Measurements from ENCODE around the gene INPP5J. TPM values are rescaled to one million over a fixed set of nuclear protein-coding genes. Genes with fewer than 3 reads are reported as not detected.
A peak's percentile ranks its signal among the peaks of the same experiment; 100 is the strongest.

Gene INPP5J
- total RNA-seq, 3 donors from 2014 or later (not counting 1 experiment from before 2014, with no cell fraction given) = not detected

- peak overlapping the region in 1 of 2 donors; percentile 44 for H3K27ac Mint-ChIP-seq
- H3K9me3 Mint-ChIP-seq = no peaks in the 10 kb centered on the region
- H3K27me3 Mint-ChIP-seq (ENCODE audit: low read depth in 2 of 2) = no peaks in the 10 kb centered on the region
- no peak overlapping the region for H3K4me3 ChIP-seq (ENCODE audit: low read length)
- no peak for DNase-seq
- peaks cover 7 to 18% of the 10 kb centered on the region in 2 donors for H3K4me1 Mint-ChIP-seq
- H3K36me3 Mint-ChIP-seq = no peaks in the 10 kb centered on the region
- no peak for TF ChIP-seq CTCF (IDR thresholded peaks at IDR 0.05)
- no peaks in the 10 kb centered on the region for H3K27me3 ChIP-seq (ENCODE audit: control insufficient read depth, insufficient read depth, low read length)
- no peaks in the 10 kb centered on the region for H3K9me3 ChIP-seq (ENCODE audit: control insufficient read depth, insufficient read depth, low read length)
- intact Hi-C loops (cut with micrococcal nuclease) = loop anchor here (5.0 kb wide), 1 partner anchor 166 kb away; no protein-coding TSS in a partner anchor
- H3K4me3 Mint-ChIP-seq = peak overlapping the region; percentile 87
- H3K27ac ChIP-seq (ENCODE audit: low read length) = no peak overlapping the region
- no peaks in the 10 kb centered on the region for H3K36me3 ChIP-seq (ENCODE audit: control insufficient read depth, insufficient read depth, low read length)
- H3K4me1 ChIP-seq (ENCODE audit: control insufficient read depth, insufficient read depth, low read length) = peaks cover 17% of the 10 kb centered on the region
- 88% methylated on average over 3 of the region's 4 CpGs for WGBS (ENCODE audit: insufficient coverage)
- no peak for ATAC-seq
Measured at GRCh38 chr22:31106001-31106571, 16.7 kb upstream of the INPP5J start.

GRCh38 chr22:31106731-31107177 is 16.0 kb upstream of the INPP5J start:
- Mint-ChIP-seq H3K36me3 (no peaks in the 10 kb centered on the region), H3K4me1 (peaks cover 7 to 18% of the 10 kb centered on the region in 2 donors), H3K9me3 (no peaks in the 10 kb centered on the region), H3K4me3 (peak overlapping the region; percentile 87), H3K27ac (peak overlapping the region; percentile 78 to 91), H3K27me3 (ENCODE audit: low read depth in 2 of 2) (no peaks in the 10 kb centered on the region)
- intact Hi-C loops (cut with micrococcal nuclease) = loop anchor here (1.0 to 5.0 kb wide), 2 partner anchors 125 to 166 kb away; no protein-coding TSS in a partner anchor
- TF ChIP-seq CTCF (IDR thresholded peaks at IDR 0.05) = no peak
- Histone ChIP-seq H3K27ac (ENCODE audit: low read length) (no peak overlapping the region), H3K36me3 (ENCODE audit: control insufficient read depth, insufficient read depth, low read length) (no peaks in the 10 kb centered on the region), H3K4me3 (ENCODE audit: low read length) (peak overlapping the region; percentile 86), H3K4me1 (ENCODE audit: control insufficient read depth, insufficient read depth, low read length) (peaks cover 17% of the 10 kb centered on the region), H3K27me3 (ENCODE audit: control insufficient read depth, insufficient read depth, low read length) (no peaks in the 10 kb centered on the region), H3K9me3 (ENCODE audit: control insufficient read depth, insufficient read depth, low read length) (no peaks in the 10 kb centered on the region)
- 90% methylated on average over 14 of the region's 14 CpGs for WGBS (ENCODE audit: insufficient coverage)
- DNase-seq (no peak), ATAC-seq (no peak)

- no peaks in the 10 kb centered on the region for H3K36me3 ChIP-seq (ENCODE audit: control insufficient read depth, insufficient read depth, low read length)
- Mint-ChIP-seq H3K4me1 (peaks cover 7 to 18% of the 10 kb centered on the region in 2 donors), H3K36me3 (no peaks in the 10 kb centered on the region), H3K9me3 (no peaks in the 10 kb centered on the region), H3K4me3 (peak within 1 kb of the TSS; percentile 87), H3K27me3 (ENCODE audit: low read depth in 2 of 2) (peaks cover 0 to 2% of the 10 kb centered on the region in 2 donors), H3K27ac (peak within 1 kb of the TSS; percentile 78 to 91)
- intact Hi-C loops (cut with micrococcal nuclease) = loop anchor here (1.0 to 5.0 kb wide), 2 partner anchors 124 to 165 kb away; no protein-coding TSS in a partner anchor
- TF ChIP-seq CTCF (IDR thresholded peaks at IDR 0.05) = peak; percentile 74
- peak within 1 kb of the TSS; percentile 34 for H3K27ac ChIP-seq (ENCODE audit: low read length)
- ATAC-seq (peak; percentile 94 to 96 (median 96)), DNase-seq (peak; percentile 80 to 94)
- 6% methylated on average over 67 of the region's 67 CpGs for WGBS (ENCODE audit: insufficient coverage)
- no peaks in the 10 kb centered on the region for H3K27me3 ChIP-seq (ENCODE audit: control insufficient read depth, insufficient read depth, low read length)
- peaks cover 17% of the 10 kb centered on the region for H3K4me1 ChIP-seq (ENCODE audit: control insufficient read depth, insufficient read depth, low read length)
- H3K4me3 ChIP-seq (ENCODE audit: low read length) = peak within 1 kb of the TSS; percentile 86
- no peaks in the 10 kb centered on the region for H3K9me3 ChIP-seq (ENCODE audit: control insufficient read depth, insufficient read depth, low read length)
Measured at GRCh38 chr22:31107178-31107893, 15.4 kb upstream of the INPP5J start, which contains the start of gene SELENOM. SELENOM (minus strand) TSS chr22:31107568; CDS start chr22:31107505, 63 bp downstream.
